PC-9 (cell line): Measurements from ENCODE around the gene CDC42BPB.

Experiments
- EZH2 ChIP-seq: fragments of 200-600 bp; sonication (generic); IDR thresholded peaks from 2 replicates; pipeline ENCODE4 v1.8.0; 2017; ENCODE audit warnings: antibody characterized with exemption, low read depth
- TF ChIP-seq, protein P1 (sequence below): fragments of 200-600 bp; sonication (generic); conservative IDR thresholded peaks from 2 replicates; pipeline ENCODE4 v1.6.1; 2017; ENCODE audit warnings: mixed run types, antibody characterized with exemption, mild to moderate bottlenecking, moderate library complexity

DNA sequence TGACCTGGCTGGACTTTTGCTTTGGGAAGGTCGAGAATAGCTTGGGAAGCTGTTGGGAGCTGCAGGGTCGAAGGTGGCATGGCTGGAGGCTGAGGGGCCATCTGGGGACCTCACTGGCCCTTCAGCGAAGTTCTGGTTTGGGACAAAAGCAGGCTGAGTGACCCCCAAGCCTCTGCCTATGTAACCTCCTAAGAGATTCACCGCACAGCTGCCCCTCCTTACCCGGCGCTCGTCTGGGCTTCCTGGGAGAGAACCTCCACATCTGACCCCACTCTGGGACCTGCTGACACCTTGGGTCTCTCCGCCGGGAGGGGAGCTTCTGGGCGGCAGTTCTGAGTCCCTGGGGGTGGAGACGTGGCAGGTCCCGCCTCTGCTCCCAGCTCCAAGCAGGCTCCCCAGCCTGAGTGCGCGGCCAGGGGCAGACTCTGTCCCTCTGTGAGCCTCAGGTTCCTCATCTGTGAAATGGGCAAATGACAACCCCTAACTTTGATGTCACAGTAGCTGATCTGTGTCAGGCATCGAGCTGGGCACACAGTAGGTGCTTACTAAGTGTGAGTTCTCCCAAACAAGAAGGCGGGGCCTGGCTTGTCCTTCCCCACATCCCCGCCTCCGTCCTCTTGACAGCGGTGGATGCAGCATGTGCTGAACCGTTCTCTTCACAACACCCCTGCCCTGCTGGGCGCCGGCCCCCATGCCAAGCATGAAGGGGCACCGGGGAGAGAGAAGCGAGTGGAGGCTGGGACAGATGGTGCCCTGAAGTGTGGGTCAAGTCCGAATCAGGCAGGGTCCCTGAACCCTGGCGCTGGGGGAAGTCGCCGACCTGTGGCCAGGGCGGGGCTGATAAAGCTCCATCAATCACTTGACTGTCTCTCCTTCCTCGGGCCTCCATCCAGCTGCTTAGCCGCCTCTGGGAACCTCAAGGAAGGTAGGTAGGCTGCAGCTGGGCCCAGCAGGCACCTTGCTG, 40.9 kb upstream of the CDC42BPB start:
- TF ChIP-seq, protein P1, sequence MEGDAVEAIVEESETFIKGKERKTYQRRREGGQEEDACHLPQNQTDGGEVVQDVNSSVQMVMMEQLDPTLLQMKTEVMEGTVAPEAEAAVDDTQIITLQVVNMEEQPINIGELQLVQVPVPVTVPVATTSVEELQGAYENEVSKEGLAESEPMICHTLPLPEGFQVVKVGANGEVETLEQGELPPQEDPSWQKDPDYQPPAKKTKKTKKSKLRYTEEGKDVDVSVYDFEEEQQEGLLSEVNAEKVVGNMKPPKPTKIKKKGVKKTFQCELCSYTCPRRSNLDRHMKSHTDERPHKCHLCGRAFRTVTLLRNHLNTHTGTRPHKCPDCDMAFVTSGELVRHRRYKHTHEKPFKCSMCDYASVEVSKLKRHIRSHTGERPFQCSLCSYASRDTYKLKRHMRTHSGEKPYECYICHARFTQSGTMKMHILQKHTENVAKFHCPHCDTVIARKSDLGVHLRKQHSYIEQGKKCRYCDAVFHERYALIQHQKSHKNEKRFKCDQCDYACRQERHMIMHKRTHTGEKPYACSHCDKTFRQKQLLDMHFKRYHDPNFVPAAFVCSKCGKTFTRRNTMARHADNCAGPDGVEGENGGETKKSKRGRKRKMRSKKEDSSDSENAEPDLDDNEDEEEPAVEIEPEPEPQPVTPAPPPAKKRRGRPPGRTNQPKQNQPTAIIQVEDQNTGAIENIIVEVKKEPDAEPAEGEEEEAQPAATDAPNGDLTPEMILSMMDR, result no peak
- TF ChIP-seq EZH2, result no peak
